ENCODE measurements around the gene SLC16A7. TPM values are rescaled to one million over a fixed set of nuclear protein-coding genes. Genes with fewer than 3 reads are reported as not detected.

Gene SLC16A7
- total and polyA plus RNA-seq, 2 of the 8 experiments (the other 6 are each of a cell fraction or from before 2014, with no cell fraction given), result 0.74 to 4.3 TPM

DNA sequence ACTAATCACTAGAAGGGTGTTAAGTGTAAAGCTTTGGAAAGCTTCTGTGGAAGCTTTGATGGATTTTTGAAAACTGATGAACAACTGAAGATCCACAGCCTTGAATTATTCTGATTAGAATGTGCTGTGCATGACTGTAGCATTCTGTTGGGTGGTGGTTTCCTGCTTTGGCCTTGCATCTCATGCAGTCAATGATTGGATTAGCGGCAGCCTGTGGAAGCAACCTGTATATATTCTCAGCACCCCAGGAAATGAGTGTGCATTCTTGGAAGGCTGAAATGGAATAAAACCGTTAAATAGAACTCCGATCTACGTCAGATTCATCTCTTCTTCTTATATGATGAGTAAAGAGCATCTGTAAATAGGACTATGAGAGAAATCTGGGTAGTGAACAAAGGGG lies 120.2 kb downstream of the SLC16A7 start:
- Histone ChIP-seq H3K27me3 (replicated peaks in 1 of 4; ENCODE audit: control insufficient read depth in 3 of 4, extremely low read depth in 1 of 4, insufficient read depth in 3 of 4, low read length in 3 of 4) (peaks cover 0 to 1% (median 0%) of the 10 kb centered on the region in 4 experiments; a peak in 1 of 7 replicates), H4K91ac (replicated peaks; ENCODE audit: insufficient read length, low read length) (no peak overlapping the region), H3K79me2 (ENCODE audit: control insufficient read depth in 1 of 2, insufficient read depth in 2 of 2, low read length in 2 of 2) (no peaks in the 10 kb centered on the region), H3K9me3 (ENCODE audit: insufficient read depth in 2 of 2, low read depth in 1 of 2, low read length in 1 of 2) (no peaks in the 10 kb centered on the region), H3K4me3 (ENCODE audit: extremely low read depth in 1 of 4, insufficient read depth in 2 of 4, low read depth in 3 of 4, low read length in 4 of 4) (no peak overlapping the region), H4K5ac (ENCODE audit: insufficient read length, low read depth, low read length) (no peak overlapping the region), H2AK5ac (ENCODE audit: low read depth, low read length) (no peak overlapping the region), H3K4ac (replicated peaks; ENCODE audit: insufficient read length, low read depth, low read length) (no peak overlapping the region), H3K9ac (replicated peaks in 1 of 4; ENCODE audit: extremely low read depth in 1 of 4, low read depth in 3 of 4, low read length in 3 of 4) (no peak overlapping the region), H3K4me2 (ENCODE audit: insufficient read depth in 1 of 2, low read depth in 2 of 2, low read length in 2 of 2) (no peak overlapping the region), H3K4me1 (replicated peaks in 1 of 4; ENCODE audit: control insufficient read depth in 3 of 4, insufficient read depth in 4 of 4, low read length in 3 of 4) (no peaks in the 10 kb centered on the region), H2BK120ac (replicated peaks; ENCODE audit: low read depth, low read length) (no peak overlapping the region), H2BK15ac (ENCODE audit: low read length) (no peak overlapping the region), H3K56ac (replicated peaks; ENCODE audit: insufficient read length, low read depth, low read length) (no peak overlapping the region), H3K23ac (ENCODE audit: insufficient read length) (no peak overlapping the region), H3K27ac (ENCODE audit: low read depth, low read length) (no peak overlapping the region), H3K14ac (ENCODE audit: insufficient read length) (no peak overlapping the region), H2AFZ (ENCODE audit: low read length) (no peak overlapping the region), H2BK5ac (ENCODE audit: low read depth, low read length) (no peak overlapping the region), H3K36me3 (ENCODE audit: control insufficient read depth in 2 of 4, insufficient read depth in 4 of 4, low read length in 3 of 4) (no peaks in the 10 kb centered on the region), H2BK12ac (ENCODE audit: low read depth, low read length) (no peak overlapping the region), H3K23me2 (ENCODE audit: low read depth, low read length) (no peaks in the 10 kb centered on the region), H2BK20ac (ENCODE audit: low read length) (no peak overlapping the region), H3K79me1 (ENCODE audit: low read depth, low read length) (no peaks in the 10 kb centered on the region), H3K18ac (ENCODE audit: extremely low read depth, low read length) (no peak overlapping the region), H4K20me1 (replicated peaks in 1 of 2; ENCODE audit: control insufficient read depth in 1 of 2, insufficient read depth in 2 of 2, low read length in 2 of 2) (no peaks in the 10 kb centered on the region), H4K8ac (ENCODE audit: extremely low read depth, insufficient read depth, low read length) (no peak overlapping the region)
- DNase-seq (ENCODE audit: low read depth in 1 of 2, low spot score in 2 of 2), result no peak
- WGBS, 2 experiments (ENCODE audit: extremely low coverage in 1 of 2, insufficient coverage in 1 of 2, insufficient read length in 1 of 2, insufficient replicate concordance in 2 of 2, low coverage in 1 of 2, low lambda C conversion rate in 2 of 2, missing lambda C conversion rate in 1 of 2), result 90% methylated on average over 4 of the region's 4 CpGs; no CpG with 5 or more reads in 1 of the 2 experiments
- ChIA-PET CTCF (ENCODE audit: partially characterized antibody) (no interaction called here), POLR2A (ENCODE audit: partially characterized antibody) (no interaction called here)
- no peak for FAIRE-seq
- TF ChIP-seq TCF12 (IDR thresholded peaks at IDR 0.05; ENCODE audit: low read depth, low read length) (no peak), CHD2 (IDR thresholded peaks at IDR 0.05; ENCODE audit: low read length) (no peak), NRF1 (IDR thresholded peaks at IDR 0.05; ENCODE audit: low read depth, low read length) (no peak), EP300 (IDR thresholded peaks at IDR 0.05; ENCODE audit: borderline replicate concordance in 1 of 2, low read depth in 2 of 2, low read length in 2 of 2) (no peak), KDM1A (IDR thresholded peaks at IDR 0.05; ENCODE audit: borderline replicate concordance, low read length) (no peak), BACH1 (IDR thresholded peaks at IDR 0.05; ENCODE audit: low read length) (no peak)

Data from H1 (cell line).